SIG-M5 (cell line): Measurements from ENCODE around the gene RELB.

ENCODE experiments used
- DNase-seq: peaks from one replicate; lab custom pipeline; 2025; lab: John Stamatoyannopoulos, UW

RELB gene

GRCh38 chr19:45023048-45023447 is 21.8 kb downstream of the RELB start:
- no peak for DNase-seq

DNA sequence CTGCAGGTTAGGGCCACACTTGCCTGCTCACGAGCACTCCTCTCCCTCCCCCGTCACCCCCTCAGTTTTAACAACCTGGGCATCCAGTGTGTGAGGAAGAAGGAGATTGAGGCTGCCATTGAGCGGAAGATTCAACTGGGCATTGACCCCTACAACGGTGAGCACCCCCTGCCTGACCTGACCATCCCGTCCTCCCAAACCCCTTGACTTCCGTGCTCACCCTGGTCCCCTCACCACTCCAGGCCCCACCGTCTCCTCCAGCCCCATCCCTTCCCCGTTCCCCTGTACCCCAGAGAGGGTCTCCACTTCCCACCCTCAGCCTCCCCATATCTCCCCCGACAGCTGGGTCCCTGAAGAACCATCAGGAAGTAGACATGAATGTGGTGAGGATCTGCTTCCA is 24.0 kb downstream of the RELB start:
- no peak for DNase-seq

GRCh38 chr19:45027371-45027770 is 26.1 kb downstream of the RELB start:
- DNase-seq, result no peak

DNA sequence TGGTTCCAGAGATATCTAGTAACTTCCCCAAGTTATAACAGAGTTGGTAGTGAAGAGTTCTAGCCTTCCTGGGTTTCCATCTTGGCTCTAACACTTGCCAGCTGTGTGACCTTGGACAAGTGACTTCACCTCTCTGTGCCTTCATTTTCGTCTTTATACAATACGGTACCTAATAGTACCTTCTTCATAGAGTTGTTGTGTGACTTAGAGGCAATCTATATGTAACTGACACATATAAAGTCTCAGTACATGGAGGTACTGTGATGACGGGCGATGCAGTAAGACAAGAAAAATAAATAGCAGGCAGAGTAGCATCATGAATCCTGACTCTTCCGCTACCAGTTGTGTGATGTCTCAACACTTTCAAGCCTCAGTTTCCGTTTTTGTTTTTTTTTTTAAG is 29.6 kb downstream of the RELB start:
- DNase-seq, result no peak

- no peak for DNase-seq
These were observed 31.2 kb downstream of the RELB start for GRCh38 chr19:45032421-45032820.

DNA sequence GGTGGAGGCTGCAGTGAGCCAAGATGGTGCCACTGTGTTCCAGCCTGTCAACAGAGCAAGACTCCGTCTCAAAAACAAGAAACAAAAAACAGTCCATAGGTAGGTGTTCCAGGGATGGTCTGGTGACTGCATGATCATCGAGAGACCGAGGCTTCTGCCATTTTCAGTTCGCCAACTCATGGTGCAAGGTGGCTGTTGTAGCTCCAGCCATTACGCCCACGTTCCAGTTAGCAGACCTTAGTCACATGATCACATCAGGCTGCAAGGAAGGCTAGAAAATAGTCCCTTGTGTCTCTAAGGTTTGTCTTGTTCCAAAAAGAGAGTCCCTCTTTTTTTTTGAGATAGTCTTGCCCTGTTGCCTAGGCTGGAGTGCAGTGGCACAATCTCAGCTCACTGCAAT is 34.5 kb downstream of the RELB start:
- no peak for DNase-seq

DNA sequence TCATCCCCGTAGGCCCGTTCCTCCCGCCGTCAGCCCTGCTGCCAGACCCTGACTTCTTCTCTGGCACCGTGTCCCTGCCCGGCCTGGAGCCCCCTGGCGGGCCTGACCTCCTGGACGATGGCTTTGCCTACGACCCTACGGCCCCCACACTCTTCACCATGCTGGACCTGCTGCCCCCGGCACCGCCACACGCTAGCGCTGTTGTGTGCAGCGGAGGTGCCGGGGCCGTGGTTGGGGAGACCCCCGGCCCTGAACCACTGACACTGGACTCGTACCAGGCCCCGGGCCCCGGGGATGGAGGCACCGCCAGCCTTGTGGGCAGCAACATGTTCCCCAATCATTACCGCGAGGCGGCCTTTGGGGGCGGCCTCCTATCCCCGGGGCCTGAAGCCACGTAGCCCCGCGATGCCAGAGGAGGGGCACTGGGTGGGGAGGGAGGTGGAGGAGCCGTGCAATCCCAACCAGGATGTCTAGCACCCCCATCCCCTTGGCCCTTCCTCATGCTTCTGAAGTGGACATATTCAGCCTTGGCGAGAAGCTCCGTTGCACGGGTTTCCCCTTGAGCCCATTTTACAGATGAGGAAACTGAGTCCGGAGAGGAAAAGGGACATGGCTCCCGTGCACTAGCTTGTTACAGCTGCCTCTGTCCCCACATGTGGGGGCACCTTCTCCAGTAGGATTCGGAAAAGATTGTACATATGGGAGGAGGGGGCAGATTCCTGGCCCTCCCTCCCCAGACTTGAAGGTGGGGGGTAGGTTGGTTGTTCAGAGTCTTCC is 36.3 kb downstream of the RELB start:
- DNase-seq, result no peak

GRCh38 chr19:45038931-45039893 is 37.9 kb downstream of the RELB start, which contains the start of gene CLASRP:
CLASRP (plus strand) TSS chr19:45039045; CDS start chr19:45040213, 1,168 bp downstream.
- no peak for DNase-seq

DNA sequence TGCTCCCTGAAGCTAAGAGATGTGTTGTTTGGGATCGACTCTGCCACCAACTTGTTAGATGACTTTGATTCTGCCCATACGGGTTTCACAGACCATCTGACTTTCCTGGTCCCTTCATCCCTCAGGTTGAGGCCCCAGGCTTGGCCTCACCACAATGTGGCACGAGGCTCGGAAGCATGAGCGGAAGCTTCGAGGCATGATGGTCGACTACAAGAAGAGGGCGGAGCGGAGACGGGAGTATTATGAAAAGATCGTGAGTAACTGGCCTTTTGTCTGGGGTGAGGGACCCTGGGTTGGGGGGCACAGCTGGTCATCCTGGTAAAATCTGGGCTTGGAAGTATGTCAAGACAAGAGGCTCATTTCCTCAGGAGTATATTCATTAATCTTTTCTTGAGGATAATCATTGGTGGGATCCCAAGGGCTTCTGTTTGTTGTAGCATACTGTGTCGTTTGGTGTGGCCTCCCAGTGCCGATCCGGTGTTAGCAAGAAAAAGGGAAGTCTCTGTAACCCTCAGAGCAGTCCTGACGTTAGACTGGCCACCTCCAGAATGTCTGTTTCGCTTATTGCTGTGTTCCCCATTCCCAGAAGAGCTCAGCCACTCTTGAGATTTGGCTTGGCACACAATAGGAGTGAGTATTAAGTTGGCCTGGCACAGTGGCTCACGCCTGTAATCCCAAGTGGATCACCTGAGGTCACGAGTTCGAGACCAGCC is 39.0 kb downstream of the RELB start:
- DNase-seq, result no peak

DNA sequence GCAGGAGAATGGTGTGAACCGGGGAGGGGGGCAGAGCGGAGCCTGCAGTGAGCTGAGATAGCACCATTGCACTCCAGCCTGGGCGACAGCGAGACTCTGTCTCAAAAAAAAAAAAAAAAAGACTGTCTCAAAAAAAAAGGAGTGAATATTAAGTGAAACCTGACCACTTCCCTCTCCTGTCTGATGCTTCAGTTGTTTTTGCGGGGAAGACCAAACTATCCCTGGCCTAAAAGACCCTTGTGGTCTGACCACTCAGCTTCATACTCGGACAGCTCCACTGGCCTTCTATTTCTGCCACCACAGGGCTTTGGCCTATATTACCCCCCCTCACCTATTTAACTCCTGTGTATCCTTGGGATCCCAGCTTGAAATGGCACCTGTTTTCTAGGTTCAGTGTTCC is 39.9 kb downstream of the RELB start:
- DNase-seq, result no peak

DNA sequence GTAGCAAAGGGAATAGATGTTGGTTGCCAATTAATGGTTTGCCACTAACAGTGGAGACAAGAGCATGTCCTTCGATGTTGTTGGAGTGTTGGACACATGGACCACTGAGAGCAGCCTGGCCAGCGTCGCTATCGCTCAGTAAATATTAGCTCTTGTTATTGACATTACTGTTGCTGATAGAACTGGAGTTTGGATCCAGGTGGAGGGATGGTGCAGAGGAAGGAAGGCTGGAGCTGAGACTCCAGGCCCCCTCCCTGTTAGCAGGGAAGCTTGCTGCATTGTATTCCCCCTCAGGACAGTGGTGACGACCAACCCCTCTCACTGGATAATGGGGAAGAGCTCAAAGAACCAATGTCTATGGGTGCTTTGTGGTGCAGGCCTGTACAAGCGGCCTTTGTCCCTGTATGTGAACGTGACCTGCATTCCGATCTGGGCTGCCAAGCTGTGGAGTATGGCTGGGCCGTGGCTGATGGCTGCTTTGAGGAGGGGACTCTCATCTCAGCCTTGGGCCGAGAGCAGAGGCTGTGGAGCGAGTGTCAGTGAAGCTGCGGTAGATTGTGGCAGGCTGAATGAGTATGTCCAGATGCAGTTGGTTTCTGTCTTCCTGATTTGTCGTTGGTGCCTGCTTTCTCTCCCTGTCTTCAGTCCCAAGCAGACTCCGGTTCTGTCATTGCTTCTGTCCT is 44.5 kb downstream of the RELB start:
- DNase-seq, result no peak

- DNase-seq, result no peak
These were observed 45.1 kb downstream of the RELB start for GRCh38 chr19:45046355-45046754.

DNA sequence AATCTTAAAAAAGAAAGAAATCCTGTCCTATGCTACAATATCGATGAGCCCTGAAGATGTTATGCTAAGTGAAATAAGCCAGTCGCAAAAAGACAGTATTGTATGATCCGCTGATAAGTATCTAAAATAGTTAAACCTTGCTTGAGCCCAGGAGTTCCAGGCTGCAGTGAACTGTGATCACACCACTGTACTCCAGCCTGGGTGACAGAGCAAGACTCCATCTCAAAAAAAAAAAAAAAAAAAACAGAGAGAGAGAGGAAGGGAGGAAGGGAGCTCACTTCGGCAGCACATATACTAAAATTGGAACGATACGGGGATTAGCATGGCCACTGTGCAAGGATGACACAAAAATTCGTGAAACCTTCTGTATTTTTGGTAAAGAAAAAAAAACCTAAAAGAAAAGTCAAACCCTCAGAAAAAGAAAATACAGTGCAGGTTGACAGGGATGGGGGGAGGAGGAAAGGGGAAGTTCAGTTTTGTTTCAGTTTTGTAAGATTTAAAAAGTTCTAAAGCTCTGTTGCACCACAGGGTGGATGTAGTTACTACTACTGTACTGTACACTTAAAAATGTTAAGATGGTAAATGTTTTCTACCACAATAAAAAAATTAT is 46.0 kb downstream of the RELB start:
- DNase-seq, result peak; percentile 25

DNA sequence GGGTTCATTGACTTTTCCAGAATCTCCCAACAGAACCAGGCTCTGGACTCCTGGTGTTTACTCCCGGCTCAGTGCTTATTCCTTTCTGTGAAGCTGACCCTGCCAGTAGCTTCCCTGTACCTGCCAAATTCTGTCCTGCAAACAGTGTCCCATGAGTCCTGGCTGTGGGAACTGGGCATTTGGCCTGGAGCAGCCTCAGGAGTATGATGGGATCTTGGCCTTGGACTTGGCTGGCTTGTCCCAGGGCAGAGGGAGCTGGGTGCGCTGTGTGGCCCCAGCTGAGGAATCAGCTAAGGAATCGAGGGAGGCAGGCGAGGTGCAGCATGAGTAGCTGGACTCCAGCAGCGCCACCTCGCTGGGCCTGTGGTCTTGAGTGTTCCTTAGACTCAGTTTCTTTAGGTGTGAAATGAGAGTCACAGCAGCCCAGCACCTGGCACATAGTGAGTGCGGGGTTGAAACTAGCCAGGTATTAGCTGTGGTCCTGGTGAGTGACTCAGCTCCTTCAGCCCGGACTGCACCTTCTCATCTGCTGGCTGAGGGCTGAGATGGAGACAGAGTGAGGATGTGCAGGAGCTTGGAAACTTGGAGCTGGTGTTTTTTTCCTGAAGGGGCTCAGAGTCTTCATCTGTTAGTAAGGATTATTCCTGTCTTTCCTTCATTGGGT is 47.9 kb downstream of the RELB start:
- DNase-seq, result no peak

GRCh38 chr19:45050036-45050435 is 48.8 kb downstream of the RELB start:
- no peak for DNase-seq

- no peak for DNase-seq
These were observed 50.8 kb downstream of the RELB start for GRCh38 chr19:45051929-45052579.

GRCh38 chr19:45056831-45057230 is 55.6 kb downstream of the RELB start:
- no peak for DNase-seq

DNA sequence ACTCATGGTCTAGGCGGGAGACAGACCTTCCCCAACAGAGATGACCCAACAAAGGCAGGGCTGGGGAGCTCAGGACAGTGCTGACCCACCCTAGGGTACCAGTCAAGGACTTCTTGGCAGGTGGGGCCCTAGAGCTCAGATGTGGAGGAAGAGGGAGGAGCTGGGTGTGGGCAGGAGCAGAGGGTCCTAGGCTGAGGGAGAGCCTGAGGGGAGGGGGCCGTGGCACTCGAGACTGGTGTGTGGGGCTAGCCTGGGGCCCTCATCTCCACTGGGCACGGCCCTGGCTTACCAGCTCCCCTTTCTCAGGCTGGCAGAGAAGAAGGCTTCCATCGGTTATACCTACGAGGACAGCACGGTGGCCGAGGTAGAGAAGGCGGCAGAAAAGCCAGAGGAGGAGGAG is 56.2 kb downstream of the RELB start:
- DNase-seq, result no peak

DNA sequence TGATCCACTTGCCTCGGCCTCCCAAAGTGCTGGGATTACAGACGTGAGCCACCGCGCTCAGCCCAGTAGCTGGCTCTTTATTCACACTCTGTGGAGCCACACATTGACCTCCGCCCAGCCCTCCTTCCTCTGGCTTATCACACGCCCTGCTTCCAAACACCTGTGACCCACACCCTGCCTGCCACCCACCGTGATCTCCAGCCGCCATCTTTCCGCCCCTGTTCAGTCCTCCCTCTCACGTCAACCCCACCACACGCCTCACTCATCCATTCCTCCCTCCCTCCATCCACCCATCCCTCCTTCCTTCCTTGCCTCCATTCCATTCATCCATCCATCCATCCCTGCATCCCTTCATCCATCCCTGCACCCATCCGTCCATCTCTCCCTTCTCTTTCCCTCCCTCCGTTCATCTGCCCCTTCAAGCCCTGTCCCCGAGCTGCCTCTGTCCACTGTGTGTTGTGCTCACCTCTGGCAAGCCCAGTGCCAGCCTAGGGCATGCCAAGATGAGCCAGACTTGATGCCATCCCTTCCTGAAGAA is 57.4 kb downstream of the RELB start:
- no peak for DNase-seq
